HG02759 (cell line): ENCODE results near the gene ATF7.
A peak's percentile ranks its signal among the peaks of the same experiment; 100 is the strongest.
"Not testable (repeated sequence)": the region's sequence is repeated elsewhere in the genome, so short reads cannot be mapped to it uniquely, and the experiment has no call there.

Experiments
- ATAC-seq: cut with Tn5 transposase; IDR thresholded peaks from one replicate; pipeline ENCODE4 v1.9.1; 2021; ENCODE audit warnings: mild to moderate bottlenecking, moderate library complexity; ENCODE audit not compliant: unreplicated experiment

The ATF7 gene

GRCh38 chr12:53599579-53599978 lies 26.6 kb downstream of the ATF7 start:
- ATAC-seq = no peak

GRCh38 chr12:53598971-53599370 lies 27.2 kb downstream of the ATF7 start:
- not testable (repeated sequence) for ATAC-seq

- ATAC-seq = no peak
Observed at GRCh38 chr12:53596920-53597363, 29.2 kb downstream of the ATF7 start.

DNA sequence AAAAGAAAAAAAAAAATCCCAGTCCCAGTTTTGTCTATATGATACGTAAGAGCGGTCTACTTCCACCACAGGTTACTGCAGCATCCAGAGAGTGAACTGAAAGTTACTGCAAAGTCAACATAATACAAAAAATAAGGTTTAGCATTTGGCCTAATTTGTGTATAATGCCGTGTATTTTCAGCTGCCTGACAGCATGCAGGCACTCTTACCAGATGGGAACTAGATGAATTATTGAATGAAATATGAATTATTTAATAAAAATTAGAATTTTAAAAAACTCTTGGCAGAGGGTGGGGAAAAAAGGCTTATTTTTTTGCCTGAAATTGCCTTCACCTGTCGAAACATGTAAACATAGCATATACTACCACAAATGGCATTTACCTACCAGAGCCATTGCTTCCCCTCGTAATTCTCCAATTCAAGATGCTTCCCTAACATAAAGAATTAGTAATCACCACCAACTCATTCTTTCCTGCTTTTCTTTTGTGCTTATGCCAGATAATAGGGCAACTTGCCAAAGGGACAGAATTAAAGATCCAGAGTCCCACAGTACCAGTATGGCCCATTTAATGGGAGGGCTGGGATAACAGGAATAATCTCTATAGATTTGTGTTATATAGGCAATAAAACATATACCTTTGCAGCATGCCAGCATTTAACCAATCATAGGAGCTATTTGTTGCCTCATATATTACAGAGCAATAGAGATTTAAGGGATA lies 31.1 kb downstream of the ATF7 start:
- ATAC-seq = no peak

- no peak for ATAC-seq
Observed at GRCh38 chr12:53593707-53594106, 32.5 kb downstream of the ATF7 start.

DNA sequence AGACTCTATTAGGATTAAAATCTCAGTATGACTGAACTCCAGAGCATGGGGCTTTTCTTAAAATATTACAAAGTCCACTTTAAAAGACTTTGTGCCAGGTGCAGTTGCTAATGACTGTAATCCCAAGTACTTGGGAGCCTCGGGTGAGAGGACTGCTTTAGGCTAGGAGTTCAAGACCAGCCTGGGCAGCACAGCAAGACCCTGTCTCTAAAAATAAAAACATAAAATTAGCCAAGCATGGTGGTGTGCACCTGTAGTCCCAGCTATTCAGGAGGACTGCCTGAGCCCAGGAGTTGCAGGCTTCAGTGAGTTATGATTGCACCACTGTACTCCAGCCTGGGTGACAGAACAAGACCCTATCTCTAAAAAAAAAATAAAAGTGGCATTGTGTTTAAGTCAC lies 33.2 kb downstream of the ATF7 start:
- ATAC-seq = no peak

GRCh38 chr12:53592426-53592825 lies 33.8 kb downstream of the ATF7 start:
- no peak for ATAC-seq

- no peak for ATAC-seq
Observed at GRCh38 chr12:53591301-53592206, 34.6 kb downstream of the ATF7 start.

DNA sequence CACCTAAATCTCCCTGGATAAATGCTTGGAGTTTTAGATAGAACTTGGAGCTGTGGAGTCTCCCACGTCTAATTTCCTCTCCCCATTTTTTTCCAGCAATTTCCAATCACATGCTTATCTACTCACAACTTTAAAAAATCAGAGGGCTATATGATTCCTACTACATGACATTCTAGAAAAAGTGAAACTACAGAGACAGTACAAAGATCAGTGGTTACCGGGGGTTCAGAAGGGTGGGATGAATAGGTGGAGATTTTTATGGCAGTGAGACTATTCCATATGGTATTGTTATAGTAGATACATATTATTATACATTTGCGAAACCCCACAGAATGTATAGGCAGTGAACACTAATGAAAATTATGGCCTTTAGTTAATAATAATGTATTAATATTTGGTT lies 35.5 kb downstream of the ATF7 start:
- ATAC-seq = no peak

DNA sequence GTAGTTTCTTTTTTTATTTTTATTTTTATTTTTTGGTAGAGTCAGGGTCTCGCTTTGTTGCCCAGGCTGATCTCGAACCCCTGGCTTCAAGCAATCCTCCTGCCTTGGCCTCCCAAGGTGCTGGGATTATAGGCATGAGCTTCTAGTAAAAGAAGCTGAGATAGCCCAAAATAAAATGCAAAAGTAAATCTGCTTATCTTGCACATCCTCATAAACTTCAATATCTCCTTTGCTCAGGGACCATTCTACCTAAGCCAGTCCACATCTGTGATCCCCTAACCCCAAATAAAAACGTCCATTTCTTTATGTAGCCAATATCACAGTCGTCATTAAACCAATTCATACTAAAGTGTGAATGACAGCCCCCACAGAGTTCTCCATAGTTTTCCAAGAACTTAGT lies 36.3 kb downstream of the ATF7 start:
- no peak for ATAC-seq

- no peak for ATAC-seq
Observed at GRCh38 chr12:53589423-53589822, 36.8 kb downstream of the ATF7 start.

GRCh38 chr12:53588123-53588522 lies 38.1 kb downstream of the ATF7 start:
- ATAC-seq = no peak

GRCh38 chr12:53586745-53587144 lies 39.4 kb downstream of the ATF7 start:
- no peak for ATAC-seq

DNA sequence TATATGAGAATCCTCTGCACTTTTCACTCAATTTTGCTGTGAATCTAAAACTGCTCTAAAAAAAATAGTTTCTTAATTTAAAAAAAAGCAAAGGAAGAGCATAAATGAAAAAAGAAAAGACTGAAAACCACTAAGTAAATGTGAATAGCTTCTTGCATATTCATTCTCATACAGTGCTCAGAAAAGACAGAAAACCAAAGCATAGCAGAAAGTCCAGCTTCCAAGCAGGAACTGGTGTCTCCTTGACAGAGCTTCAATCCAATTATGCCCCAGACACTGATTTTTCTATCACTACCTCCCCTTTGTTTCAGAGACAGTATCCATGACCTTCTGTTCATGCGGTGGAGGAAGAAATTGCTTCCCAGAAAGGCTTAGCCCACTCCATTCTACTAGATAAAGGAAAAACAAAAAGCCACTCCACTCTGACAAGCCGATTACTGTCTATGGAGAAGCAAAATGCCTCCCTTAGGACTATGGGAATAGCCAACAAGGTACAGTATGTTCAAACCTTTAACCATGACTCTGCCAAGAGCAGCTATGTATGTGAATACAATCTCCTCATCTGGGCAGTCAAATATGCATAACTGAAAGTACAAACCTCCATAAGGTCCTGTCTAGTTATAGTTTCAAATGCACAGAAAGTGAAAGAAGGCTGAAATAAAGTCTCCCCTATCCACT lies 40.6 kb downstream of the ATF7 start:
- ATAC-seq = peak; percentile 56

DNA sequence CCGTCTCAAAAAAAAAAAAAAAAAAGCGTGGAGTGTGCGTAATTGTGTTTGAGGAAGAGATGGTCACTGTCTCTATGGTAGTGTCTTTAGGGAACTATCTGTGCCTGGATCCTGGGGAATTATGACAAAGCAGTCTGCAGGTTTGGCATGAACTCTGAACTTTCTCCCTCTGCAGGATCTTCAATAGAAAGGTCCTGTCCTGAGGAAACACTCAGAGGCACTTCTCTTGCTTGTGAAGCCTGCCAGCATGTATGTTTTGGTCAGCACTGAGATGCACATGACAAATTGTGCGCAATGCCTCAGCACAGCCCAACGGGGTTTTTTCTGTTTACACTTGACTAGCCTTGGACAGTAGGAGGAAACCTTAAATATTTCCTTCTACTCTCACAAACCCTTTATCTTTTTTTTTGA lies 46.6 kb downstream of the ATF7 start:
- ATAC-seq = peak; percentile 75

DNA sequence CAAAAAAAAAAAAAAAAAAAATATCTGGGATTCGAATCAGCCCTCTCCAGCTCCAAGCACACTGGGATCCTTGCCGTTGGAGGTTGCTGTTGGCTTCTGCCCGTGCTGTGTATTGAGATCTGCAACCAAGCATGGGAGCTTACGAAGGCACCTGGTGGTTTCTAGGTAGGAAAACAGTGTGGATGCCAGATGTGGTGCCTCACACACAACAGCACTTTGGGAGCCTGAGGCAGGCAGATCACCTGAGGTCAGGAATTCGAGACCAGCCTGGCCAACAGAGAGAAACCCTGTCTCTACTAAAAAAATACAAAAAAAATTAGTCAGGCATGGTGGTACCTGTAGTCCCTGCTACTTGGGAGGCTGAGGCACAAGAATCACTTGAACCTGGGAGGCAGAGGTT lies 47.4 kb downstream of the ATF7 start:
- no peak for ATAC-seq

DNA sequence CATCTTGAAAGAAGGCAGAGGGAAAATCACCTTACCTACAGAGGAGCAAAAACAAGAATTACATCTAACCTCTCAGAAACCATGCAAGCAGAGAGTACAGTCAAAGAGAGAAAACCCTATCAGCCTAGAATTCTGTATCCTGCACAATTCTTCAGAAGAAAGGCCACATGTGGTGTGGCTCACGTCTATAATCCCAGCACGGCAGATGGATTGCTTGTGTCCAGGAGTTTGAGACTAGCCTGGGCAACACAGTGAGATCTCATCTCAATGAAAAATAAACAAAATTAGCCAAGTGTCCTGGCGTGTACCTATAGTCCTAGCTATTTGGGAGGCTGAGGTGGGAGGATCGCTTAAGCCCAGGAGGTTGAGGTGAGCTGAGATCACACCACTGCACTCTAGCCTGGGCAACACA lies 48.2 kb downstream of the ATF7 start:
- peak; percentile 66 for ATAC-seq

GRCh38 chr12:53575502-53576249 lies 50.5 kb downstream of the ATF7 start:
- no peak for ATAC-seq

- no peak for ATAC-seq
Observed at GRCh38 chr12:53572134-53572758, 53.9 kb downstream of the ATF7 start.

DNA sequence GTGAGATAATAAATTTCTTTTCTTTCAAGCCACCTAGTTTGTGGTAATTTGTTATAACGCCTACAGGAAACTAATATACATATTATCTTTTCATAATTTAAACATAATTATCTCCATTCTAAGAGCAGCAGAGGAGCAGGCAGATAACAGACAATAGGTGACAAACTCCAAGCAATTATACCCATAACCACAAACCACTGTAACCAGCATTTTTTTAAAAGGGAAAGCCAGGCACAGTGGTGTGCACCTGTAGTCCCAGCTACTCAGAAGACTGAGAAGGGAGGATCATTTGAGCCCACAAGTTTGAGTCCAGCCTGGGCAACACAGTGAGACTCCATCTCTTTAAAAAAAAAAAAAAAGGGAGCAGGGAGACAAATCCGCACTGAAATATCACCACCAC lies 54.9 kb downstream of the ATF7 start:
- no peak for ATAC-seq
